Keratinocyte (primary cell): ENCODE measurements around the gene BDP1. TPM values are rescaled to one million over a fixed set of nuclear protein-coding genes. Genes with fewer than 3 reads are reported as not detected.
A peak's percentile ranks its signal among the peaks of the same experiment; 100 is the strongest.

ENCODE experiments used
- DNase-seq: peaks from one replicate; pipeline ENCODE4 v3.0.0-alpha.2; 2011; ENCODE audit warnings: low read depth, missing footprints, low spot score
- FAIRE-seq: peaks from 2 replicates; lab custom pipeline; 2011; peaks lifted over from hg19 to GRCh38; lab: Jason Lieb, UNC
- H2AFZ ChIP-seq: 2 replicates; pipeline ENCODE4 v1.6.0; 2012; ENCODE audit warnings: low read length, control low read depth, inconsistent platforms; ENCODE audit not compliant: control insufficient read depth
- H3K27ac ChIP-seq: 2 replicates; pipeline ENCODE4 v1.5.1; 2011; ENCODE audit warnings: low read length; ENCODE audit not compliant: control insufficient read depth, insufficient read depth
- H3K27me3 ChIP-seq: 3 replicates; pipeline ENCODE4 v1.6.0; 2011; ENCODE audit warnings: low read length; ENCODE audit not compliant: control insufficient read depth, insufficient read depth; ENCODE audit errors: extremely low read depth
- H3K36me3 ChIP-seq, 2 experiments: 2 replicates in 1 of 2; 3 replicates in 1 of 2; pipeline ENCODE4 v1.5.1; 2011; ENCODE audit warnings: low read length in 2 of 2, mild to moderate bottlenecking in 1 of 2; ENCODE audit not compliant: control insufficient read depth in 2 of 2, insufficient read depth in 2 of 2; ENCODE audit errors: extremely low read depth in 1 of 2
- H3K4me1 ChIP-seq: 3 replicates; pipeline ENCODE4 v1.5.1; 2011; ENCODE audit warnings: low read length; ENCODE audit not compliant: control insufficient read depth, insufficient read depth; ENCODE audit errors: extremely low read depth
- H3K4me2 ChIP-seq: 3 replicates; pipeline ENCODE4 v1.6.0; 2011; ENCODE audit warnings: low read depth, low read length; ENCODE audit not compliant: control insufficient read depth, insufficient read depth; ENCODE audit errors: extremely low read depth
- H3K4me3 ChIP-seq, 3 experiments: fragments of 200-600 bp in 1 of 3; sonication (generic) in 1 of 3; 2 replicates in 2 of 3; 3 replicates in 1 of 3; pipeline ENCODE4 v1.5.1; 2011 to 2016; ENCODE audit warnings: low read length in 3 of 3, mild to moderate bottlenecking in 3 of 3, control low read depth in 2 of 3, inconsistent platforms in 1 of 3, low read depth in 1 of 3, mixed read lengths in 1 of 3, mixed run types in 1 of 3, moderate library complexity in 1 of 3; ENCODE audit not compliant: control insufficient read depth in 2 of 3, insufficient read depth in 2 of 3; ENCODE audit errors: extremely low read depth in 1 of 3
- H3K79me2 ChIP-seq: 2 replicates; pipeline ENCODE4 v1.6.0; 2012; ENCODE audit warnings: low read length; ENCODE audit not compliant: control insufficient read depth, insufficient read depth
- H3K9ac ChIP-seq: 3 replicates; pipeline ENCODE4 v1.6.0; 2011; ENCODE audit warnings: low read length; ENCODE audit not compliant: control insufficient read depth, insufficient read depth; ENCODE audit errors: extremely low read depth
- H3K9me1 ChIP-seq: 3 replicates; pipeline ENCODE4 v1.6.0; 2011; ENCODE audit warnings: low read length; ENCODE audit not compliant: control insufficient read depth, insufficient read depth; ENCODE audit errors: extremely low read depth
- H3K9me3 ChIP-seq: 2 replicates; pipeline ENCODE4 v1.5.1; 2012; ENCODE audit warnings: low read depth, low read length; ENCODE audit not compliant: control insufficient read depth
- H4K20me1 ChIP-seq: 3 replicates; pipeline ENCODE4 v1.6.0; 2011; ENCODE audit warnings: low read length; ENCODE audit not compliant: control insufficient read depth, insufficient read depth; ENCODE audit errors: extremely low read depth
- EZH2 ChIP-seq: IDR thresholded peaks from one replicate; pipeline ENCODE4 v1.6.1; 2012; ENCODE audit warnings: inconsistent platforms, mild to moderate bottlenecking, low read length, moderate library complexity
- dilution Hi-C: fragments of 300-500 bp; cut with MboI; formaldehyde crosslinking; loops from one replicate; pipeline ENCODE4 v1.7.0; 2020; ENCODE audit warnings: low sequenced_read_pairs; ENCODE audit not compliant: extremely low pct_ligation_motif_present
- polyA plus RNA-seq, 5 experiments: library from polyadenylated mRNA; depleted of rRNA in 3 of 5; stranded (reverse) in 3 of 5; stranded (forward) in 1 of 5; unstranded in 1 of 5; fragments of >200 nt; gene quantifications; 1 replicate in 1 of 5; 2 replicates in 3 of 5; 3 replicates in 1 of 5; pipeline versions ENCODE4 v1.2.1 to v1.2.3, GENCODE V29; 2011 to 2012; ENCODE audit warnings: missing spikeins in 2 of 5, low read depth in 1 of 5, low replicate concordance in 1 of 5
- TF ChIP-seq, protein P1 (sequence below), 3 experiments: IDR thresholded peaks in 1 of 3; conservative IDR thresholded peaks in 1 of 3; optimal IDR thresholded peaks in 1 of 3; 2 replicates in 2 of 3; 3 replicates in 1 of 3; pipeline versions ENCODE3 to v1.5.1; 2011; ENCODE audit warnings: low read length in 3 of 3, mild to moderate bottlenecking in 3 of 3, moderate library complexity in 2 of 3, control low read depth in 1 of 3, inconsistent platforms in 1 of 3; ENCODE audit not compliant: insufficient read depth in 2 of 3; ENCODE audit errors: extremely low read depth in 1 of 3

BDP1 gene
- polyA plus RNA-seq, 1 donor (not counting 4 experiments of a cell fraction or from before 2014, with no cell fraction given), result 16.2 TPM

DNA sequence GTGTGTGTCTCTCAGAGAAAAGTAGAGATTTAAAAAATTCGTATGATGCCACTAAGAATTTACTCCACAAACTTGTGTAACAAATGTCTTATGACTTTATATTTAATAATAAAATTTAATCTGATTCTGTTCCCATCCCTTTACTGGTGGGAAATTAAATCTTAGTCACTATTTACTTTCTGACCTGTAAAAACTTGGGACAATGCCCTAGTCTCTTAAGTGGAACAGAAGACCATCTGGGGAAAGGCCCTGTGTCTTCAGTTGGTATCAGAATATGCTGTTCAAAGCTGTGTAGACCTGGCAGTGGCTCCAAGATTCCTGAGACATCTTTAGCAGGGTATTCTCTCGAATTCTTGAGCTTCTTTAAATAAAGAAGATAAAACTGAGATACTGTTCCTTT lies 2.6 kb upstream of the BDP1 start:
- Histone ChIP-seq H3K27me3 (peaks cover 6% of the 10 kb centered on the region), H3K79me2 (peaks cover 23% of the 10 kb centered on the region), H3K9me3 (no peaks in the 10 kb centered on the region), H3K9ac (no peak overlapping the region), H3K9me1 (no peaks in the 10 kb centered on the region), H3K27ac (no peak overlapping the region), H3K4me1 (peaks cover 12% of the 10 kb centered on the region), H3K4me2 (no peak overlapping the region), H3K36me3 (no peaks in the 10 kb centered on the region), H3K4me3 (no peak overlapping the region), H4K20me1 (peaks cover 3% of the 10 kb centered on the region), H2AFZ (no peak overlapping the region)
- DNase-seq (no peak), FAIRE-seq (no peak)
- TF ChIP-seq, protein P1, sequence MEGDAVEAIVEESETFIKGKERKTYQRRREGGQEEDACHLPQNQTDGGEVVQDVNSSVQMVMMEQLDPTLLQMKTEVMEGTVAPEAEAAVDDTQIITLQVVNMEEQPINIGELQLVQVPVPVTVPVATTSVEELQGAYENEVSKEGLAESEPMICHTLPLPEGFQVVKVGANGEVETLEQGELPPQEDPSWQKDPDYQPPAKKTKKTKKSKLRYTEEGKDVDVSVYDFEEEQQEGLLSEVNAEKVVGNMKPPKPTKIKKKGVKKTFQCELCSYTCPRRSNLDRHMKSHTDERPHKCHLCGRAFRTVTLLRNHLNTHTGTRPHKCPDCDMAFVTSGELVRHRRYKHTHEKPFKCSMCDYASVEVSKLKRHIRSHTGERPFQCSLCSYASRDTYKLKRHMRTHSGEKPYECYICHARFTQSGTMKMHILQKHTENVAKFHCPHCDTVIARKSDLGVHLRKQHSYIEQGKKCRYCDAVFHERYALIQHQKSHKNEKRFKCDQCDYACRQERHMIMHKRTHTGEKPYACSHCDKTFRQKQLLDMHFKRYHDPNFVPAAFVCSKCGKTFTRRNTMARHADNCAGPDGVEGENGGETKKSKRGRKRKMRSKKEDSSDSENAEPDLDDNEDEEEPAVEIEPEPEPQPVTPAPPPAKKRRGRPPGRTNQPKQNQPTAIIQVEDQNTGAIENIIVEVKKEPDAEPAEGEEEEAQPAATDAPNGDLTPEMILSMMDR (optimal IDR thresholded peaks at IDR 0.05 in 1 of 3, IDR thresholded peaks at IDR 0.05 in 1 of 3, conservative IDR thresholded peaks at IDR 0.05 in 1 of 3; ENCODE audit: extremely low read depth in 1 of 3, insufficient read depth in 2 of 3, low read length in 3 of 3), result no peak
- no peak for TF ChIP-seq EZH2
- dilution Hi-C loops, result no loop called here

DNA sequence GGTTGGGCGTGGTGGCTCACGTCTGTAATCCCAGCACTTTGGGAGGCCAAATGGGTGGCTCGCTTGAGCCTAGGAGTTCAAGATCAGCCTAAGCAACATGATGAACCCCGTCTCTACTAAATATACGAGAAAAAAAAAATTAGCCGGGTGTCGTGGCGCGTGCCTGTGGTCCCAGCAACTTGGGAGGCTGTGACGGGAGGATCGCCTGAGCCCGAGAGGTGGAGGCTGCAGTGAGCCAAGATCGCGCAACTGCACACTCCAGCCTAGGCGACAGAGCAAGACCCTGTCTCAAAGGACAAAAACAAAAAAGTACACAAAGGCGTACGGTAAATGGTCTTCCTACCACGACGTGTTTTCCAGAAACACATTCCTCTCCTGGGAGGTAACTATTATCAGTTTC lies 538 bp upstream of the BDP1 start:
- H3K4me3 ChIP-seq, result peak overlapping the region in 2 of 3 experiments; percentile 87 to 95

More for the DNA sequence above, 538 bp upstream of the BDP1 start:
- Histone ChIP-seq H3K27ac (peak overlapping the region; percentile 87), H3K27me3 (peaks cover 6% of the 10 kb centered on the region), H3K9me3 (no peaks in the 10 kb centered on the region), H3K9me1 (no peaks in the 10 kb centered on the region), H3K4me2 (peak overlapping the region; percentile 93), H4K20me1 (peaks cover 3% of the 10 kb centered on the region), H3K79me2 (peaks cover 42% of the 10 kb centered on the region), H2AFZ (peak overlapping the region; percentile 91), H3K36me3 (peaks cover 4 to 9% of the 10 kb centered on the region in 2 experiments), H3K9ac (peak overlapping the region; percentile 89), H3K4me1 (peaks cover 12% of the 10 kb centered on the region)
- no peak for TF ChIP-seq EZH2
- TF ChIP-seq, protein P1 (optimal IDR thresholded peaks at IDR 0.05 in 1 of 3, IDR thresholded peaks at IDR 0.05 in 1 of 3, conservative IDR thresholded peaks at IDR 0.05 in 1 of 3; ENCODE audit: extremely low read depth in 1 of 3, insufficient read depth in 2 of 3, low read length in 3 of 3), result no peak
- no peak for DNase-seq
- no peak for FAIRE-seq
- dilution Hi-C loops, result no loop called here
